ENCODE measurements around the gene SLC2A4.
A peak's percentile ranks its signal among the peaks of the same experiment; 100 is the strongest.

Gene SLC2A4

DNA sequence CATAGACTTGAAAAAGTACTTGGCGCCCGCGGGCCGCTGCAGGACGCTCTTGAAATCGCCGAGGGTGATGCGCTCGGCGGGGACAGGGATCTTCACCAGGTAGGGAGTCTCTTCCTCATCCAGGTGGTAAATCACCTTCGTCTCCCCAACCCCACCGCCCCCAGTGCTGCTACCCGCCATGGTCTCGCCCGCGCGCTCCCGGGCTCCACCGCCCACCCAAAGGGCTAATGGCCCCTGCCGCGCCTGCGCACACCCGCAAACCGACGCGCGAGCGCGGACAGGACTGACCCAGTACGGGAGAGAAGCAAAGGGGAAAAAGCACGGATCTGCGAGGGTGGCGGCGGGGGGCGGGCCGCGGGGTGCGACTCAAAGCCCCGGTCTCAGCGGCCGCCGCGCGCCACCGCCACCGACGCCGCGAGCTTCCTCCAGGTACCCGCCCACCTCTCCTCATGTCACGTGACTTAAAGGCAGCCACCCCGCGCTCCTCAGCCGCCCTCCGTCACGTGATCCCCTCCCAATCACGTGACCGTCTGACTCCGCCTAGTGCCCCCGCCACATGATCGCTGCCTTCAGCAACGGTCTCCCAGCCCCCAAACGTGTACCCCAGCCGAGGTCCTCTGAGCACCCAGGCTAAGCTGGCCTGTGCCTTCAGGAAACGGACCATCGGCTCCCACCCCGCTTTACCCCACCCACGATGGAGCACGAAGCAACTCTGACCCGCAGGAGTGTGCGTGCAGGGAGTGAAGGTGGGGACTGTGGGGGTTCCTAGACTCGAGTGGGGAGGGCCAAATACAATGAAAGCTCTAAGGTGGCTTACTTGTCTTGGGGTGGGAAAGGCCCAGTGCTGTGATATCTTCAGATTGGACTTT lies 47.2 kb upstream of the SLC2A4 start, which contains the start of gene DVL2:
Gene DVL2, minus strand, starts transcription at position 435 of the 869 bp plus-strand sequence. Its CDS starts 255 bp downstream, at position 180.
- peak within 1 kb of the TSS; percentile 87 for H3K27ac ChIP-seq (ENCODE audit: low read depth, low read length)
- H3K9ac ChIP-seq (ENCODE audit: low read length) = peak within 1 kb of the TSS; percentile 82
- no peaks in the 10 kb centered on the region for H3K27me3 ChIP-seq (ENCODE audit: low read length)
- H3K79me2 ChIP-seq (ENCODE audit: insufficient read depth, low read length) = peaks cover 58% of the 10 kb centered on the region
- no peaks in the 10 kb centered on the region for H3K9me2 ChIP-seq (replicated peaks; ENCODE audit: insufficient read depth, low read length)
- H3K4me3 ChIP-seq (ENCODE audit: insufficient read depth, low read length, poor library complexity, severe bottlenecking) = peak within 1 kb of the TSS; percentile 83
- H3K36me3 ChIP-seq (ENCODE audit: low read length) = 0 out of 2 replicates have a peak, but pooled peaks cover 3% of the 10 kb centered on the region
- TF ChIP-seq, protein P1, sequence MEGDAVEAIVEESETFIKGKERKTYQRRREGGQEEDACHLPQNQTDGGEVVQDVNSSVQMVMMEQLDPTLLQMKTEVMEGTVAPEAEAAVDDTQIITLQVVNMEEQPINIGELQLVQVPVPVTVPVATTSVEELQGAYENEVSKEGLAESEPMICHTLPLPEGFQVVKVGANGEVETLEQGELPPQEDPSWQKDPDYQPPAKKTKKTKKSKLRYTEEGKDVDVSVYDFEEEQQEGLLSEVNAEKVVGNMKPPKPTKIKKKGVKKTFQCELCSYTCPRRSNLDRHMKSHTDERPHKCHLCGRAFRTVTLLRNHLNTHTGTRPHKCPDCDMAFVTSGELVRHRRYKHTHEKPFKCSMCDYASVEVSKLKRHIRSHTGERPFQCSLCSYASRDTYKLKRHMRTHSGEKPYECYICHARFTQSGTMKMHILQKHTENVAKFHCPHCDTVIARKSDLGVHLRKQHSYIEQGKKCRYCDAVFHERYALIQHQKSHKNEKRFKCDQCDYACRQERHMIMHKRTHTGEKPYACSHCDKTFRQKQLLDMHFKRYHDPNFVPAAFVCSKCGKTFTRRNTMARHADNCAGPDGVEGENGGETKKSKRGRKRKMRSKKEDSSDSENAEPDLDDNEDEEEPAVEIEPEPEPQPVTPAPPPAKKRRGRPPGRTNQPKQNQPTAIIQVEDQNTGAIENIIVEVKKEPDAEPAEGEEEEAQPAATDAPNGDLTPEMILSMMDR (IDR thresholded peaks at IDR 0.05; ENCODE audit: insufficient read depth, low read length, poor library complexity, severe bottlenecking) = no peak
- no peak for TF ChIP-seq EZH2phosphoT487 (conservative IDR thresholded peaks at IDR 0.05; ENCODE audit: low read length)
- peaks cover 26% of the 10 kb centered on the region for H3F3A ChIP-seq (ENCODE audit: insufficient read depth)
- H2AFZ ChIP-seq (ENCODE audit: low read depth, low read length, severe bottlenecking) = peak within 1 kb of the TSS; percentile 2
- peaks cover 6% of the 10 kb centered on the region; the same call in 1 of the 2 replicates for H4K20me1 ChIP-seq (ENCODE audit: low read depth, low read length)
- H3K4me2 ChIP-seq (ENCODE audit: low read depth, low read length, poor library complexity, severe bottlenecking) = peak within 1 kb of the TSS; percentile 71
- no peaks in the 10 kb centered on the region for H3K9me3 ChIP-seq (ENCODE audit: insufficient read depth, low read length)

DNA sequence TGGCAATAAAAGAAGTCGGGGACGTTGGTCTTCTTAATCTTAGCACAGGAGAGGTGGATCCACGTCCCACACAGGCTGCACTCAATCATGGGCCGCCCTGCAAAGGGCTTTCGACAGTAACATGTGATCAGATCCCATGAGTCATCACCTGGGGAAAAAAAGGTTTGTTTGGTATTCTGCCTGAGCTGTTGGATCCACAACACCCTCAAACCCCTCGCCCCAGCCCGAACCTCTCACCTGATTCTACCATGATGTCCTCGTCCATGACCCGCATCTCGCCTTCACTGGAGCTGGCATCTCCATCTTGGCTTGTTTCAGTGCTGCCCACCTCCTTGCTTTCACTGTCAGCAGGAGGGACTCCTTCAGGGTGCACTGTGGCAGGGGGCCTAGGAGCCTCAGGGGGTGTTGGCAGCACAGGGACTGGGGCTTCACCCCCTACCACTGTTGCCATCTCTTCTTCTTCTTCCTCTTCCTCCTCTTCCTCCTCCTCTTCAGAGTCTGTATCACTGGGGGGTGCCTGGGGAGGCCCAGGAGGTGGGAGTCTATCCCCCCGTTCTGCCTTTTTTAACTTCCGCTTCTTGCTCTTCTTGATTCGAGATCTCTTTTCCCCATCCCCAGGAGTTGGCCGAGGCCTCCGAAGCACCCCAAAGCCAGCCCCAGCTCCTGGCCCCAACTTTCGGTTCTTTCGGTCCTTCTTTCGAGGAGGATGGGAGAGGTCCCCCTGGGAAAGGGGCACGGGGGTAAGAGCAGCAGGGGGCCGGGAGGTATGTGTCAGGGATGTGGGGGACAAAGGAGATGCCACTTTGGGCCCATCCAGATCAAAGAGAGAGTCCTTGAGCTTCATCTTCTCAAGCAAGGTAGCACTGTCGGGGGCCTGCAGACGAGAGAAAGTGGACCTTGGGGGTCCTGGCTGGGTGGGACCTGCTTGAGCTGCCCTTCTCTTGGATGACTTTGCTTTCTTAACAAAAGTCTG lies 45.5 kb upstream of the SLC2A4 start:
- H3K4me2 ChIP-seq (ENCODE audit: low read depth, low read length, poor library complexity, severe bottlenecking) = peak overlapping the region; percentile 71

DNA sequence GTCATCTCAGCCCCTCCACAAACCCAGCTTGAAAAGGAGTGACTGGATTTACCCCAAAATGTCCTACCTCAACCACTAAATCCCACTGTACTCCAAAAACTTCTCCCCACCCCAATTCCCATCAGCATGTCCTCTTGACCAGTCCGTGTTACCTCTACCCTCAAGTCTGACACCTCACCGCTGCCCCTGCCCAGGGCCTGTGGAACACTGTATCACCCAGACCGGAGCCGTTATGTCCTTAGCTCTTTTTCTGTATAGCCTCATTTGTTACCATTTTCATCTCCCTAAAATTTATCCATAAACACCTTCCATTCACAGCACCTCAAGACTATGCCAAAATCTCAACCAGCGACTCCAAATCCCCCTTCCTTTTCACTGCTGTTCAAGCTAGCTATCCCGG lies 44.7 kb upstream of the SLC2A4 start:
- H3K4me3 ChIP-seq (ENCODE audit: insufficient read depth, low read length, poor library complexity, severe bottlenecking) = no peak overlapping the region
- H3K36me3 ChIP-seq (ENCODE audit: low read length) = 0 out of 2 replicates have a peak, but pooled peaks cover 3% of the 10 kb centered on the region
- no peaks in the 10 kb centered on the region for H3K27me3 ChIP-seq (ENCODE audit: low read length)
- TF ChIP-seq, protein P1 (IDR thresholded peaks at IDR 0.05; ENCODE audit: insufficient read depth, low read length, poor library complexity, severe bottlenecking) = no peak
- no peak for TF ChIP-seq EZH2phosphoT487 (conservative IDR thresholded peaks at IDR 0.05; ENCODE audit: low read length)
- H3K9me3 ChIP-seq (ENCODE audit: insufficient read depth, low read length) = no peaks in the 10 kb centered on the region
- no peak overlapping the region for H3K4me2 ChIP-seq (ENCODE audit: low read depth, low read length, poor library complexity, severe bottlenecking)
- H3K27ac ChIP-seq (ENCODE audit: low read depth, low read length) = 0 out of 2 replicates have a peak overlapping the region, but pooled peaks have one; percentile 93
- H3K9me2 ChIP-seq (replicated peaks; ENCODE audit: insufficient read depth, low read length) = no peaks in the 10 kb centered on the region
- no peak overlapping the region for H2AFZ ChIP-seq (ENCODE audit: low read depth, low read length, severe bottlenecking)
- H3F3A ChIP-seq (ENCODE audit: insufficient read depth) = peaks cover 47% of the 10 kb centered on the region
- H3K79me2 ChIP-seq (ENCODE audit: insufficient read depth, low read length) = peaks cover 49% of the 10 kb centered on the region
- peaks cover 6% of the 10 kb centered on the region; the same call in 1 of the 2 replicates for H4K20me1 ChIP-seq (ENCODE audit: low read depth, low read length)
- no peak overlapping the region for H3K9ac ChIP-seq (ENCODE audit: low read length)

More for the DNA sequence above, 45.5 kb upstream of the SLC2A4 start:
- Histone ChIP-seq H3K36me3 (ENCODE audit: low read length) (0 out of 2 replicates have a peak, but pooled peaks cover 3% of the 10 kb centered on the region), H3K79me2 (ENCODE audit: insufficient read depth, low read length) (peaks cover 49% of the 10 kb centered on the region), H3K4me3 (ENCODE audit: insufficient read depth, low read length, poor library complexity, severe bottlenecking) (no peak overlapping the region), H3F3A (ENCODE audit: insufficient read depth) (peaks cover 38% of the 10 kb centered on the region), H3K9me3 (ENCODE audit: insufficient read depth, low read length) (no peaks in the 10 kb centered on the region), H3K9me2 (replicated peaks; ENCODE audit: insufficient read depth, low read length) (no peaks in the 10 kb centered on the region), H2AFZ (ENCODE audit: low read depth, low read length, severe bottlenecking) (no peak overlapping the region), H3K27me3 (ENCODE audit: low read length) (no peaks in the 10 kb centered on the region), H4K20me1 (ENCODE audit: low read depth, low read length) (peaks cover 6% of the 10 kb centered on the region; the same call in 1 of the 2 replicates), H3K9ac (ENCODE audit: low read length) (no peak overlapping the region), H3K27ac (ENCODE audit: low read depth, low read length) (no peak overlapping the region)
- TF ChIP-seq, protein P1 (IDR thresholded peaks at IDR 0.05; ENCODE audit: insufficient read depth, low read length, poor library complexity, severe bottlenecking) = no peak
- TF ChIP-seq EZH2phosphoT487 (conservative IDR thresholded peaks at IDR 0.05; ENCODE audit: low read length) = no peak

All from SU-DHL-6 (cell line).